Endodermal cell (in vitro differentiated cells): ENCODE data around the gene FTO. TPM values are rescaled to one million over a fixed set of nuclear protein-coding genes. Genes with fewer than 3 reads are reported as not detected.

Source experiments
- DNase-seq: peaks from one replicate; pipeline ENCODE4 v3.0.0-alpha.2; 2017
- H3K27ac ChIP-seq: 2 replicates; pipeline ENCODE4 v1.5.1; 2013; ENCODE audit warnings: mild to moderate bottlenecking, low read depth, low read length, moderate library complexity
- H3K27me3 ChIP-seq: 2 replicates; pipeline ENCODE4 v1.6.1; 2013; ENCODE audit warnings: mild to moderate bottlenecking, low read length, moderate library complexity; ENCODE audit not compliant: insufficient read depth, control insufficient read depth, poor library complexity, severe bottlenecking
- H3K36me3 ChIP-seq: 2 replicates; pipeline ENCODE4 v1.7.0; 2013; ENCODE audit warnings: mild to moderate bottlenecking, low read length, moderate library complexity; ENCODE audit not compliant: control insufficient read depth, insufficient read depth
- H3K4me1 ChIP-seq: one replicate; pipeline ENCODE4 v1.7.0; 2013; ENCODE audit warnings: low read length; ENCODE audit not compliant: control insufficient read depth, insufficient read depth
- H3K4me3 ChIP-seq: 2 replicates; pipeline ENCODE4 v1.5.1; 2013; ENCODE audit warnings: mild to moderate bottlenecking, low read length, moderate library complexity
- H3K9ac ChIP-seq: 2 replicates; pipeline ENCODE4 v1.6.1; 2013; ENCODE audit warnings: mild to moderate bottlenecking, low read length, moderate library complexity; ENCODE audit not compliant: poor library complexity, severe bottlenecking; ENCODE audit errors: extremely low read depth
- H3K9me3 ChIP-seq: 2 replicates; pipeline ENCODE4 v1.6.1; 2013; ENCODE audit warnings: mild to moderate bottlenecking, low read length, moderate library complexity; ENCODE audit not compliant: control insufficient read depth
- H3K27ac Mint-ChIP-seq: 2 replicates; pipeline ENCODE4 v1.8.0; 2020; ENCODE audit warnings: mixed read lengths
- H3K27me3 Mint-ChIP-seq: 2 replicates; pipeline ENCODE4 v1.8.0; 2021; ENCODE audit warnings: mild to moderate bottlenecking, mixed read lengths; ENCODE audit not compliant: insufficient read depth
- H3K36me3 Mint-ChIP-seq: 2 replicates; pipeline ENCODE4 v1.8.0; 2020; ENCODE audit warnings: low read depth, mixed read lengths
- H3K4me1 Mint-ChIP-seq: 2 replicates; pipeline ENCODE4 v1.8.0; 2020; ENCODE audit warnings: mixed read lengths
- H3K4me3 Mint-ChIP-seq: 2 replicates; pipeline ENCODE4 v1.8.0; 2020; ENCODE audit warnings: mild to moderate bottlenecking, moderate library complexity, mixed read lengths
- H3K9me3 Mint-ChIP-seq: 2 replicates; pipeline ENCODE4 v1.8.0; 2020; ENCODE audit warnings: mild to moderate bottlenecking, mixed read lengths
- WGBS, 2 experiments: methylation state at CpG; one replicate each; pipeline versions ENCODE4 v1.1.5 to v1.1.7; 2013; ENCODE audit warnings: missing lambda C conversion rate in 2 of 2, mixed read lengths in 1 of 2; ENCODE audit not compliant: insufficient coverage in 1 of 2, insufficient read length in 1 of 2; 5-methylcytosine and 5-hydroxymethylcytosine counted together
- total RNA-seq, 2 donors: library from RNA; stranded (reverse); fragmentation: NEBNext Ultra II Directional in 1 of 2; extraction: Animal tissue kit (Norgen Biotek cat#: 25700) in 1 of 2; gene quantifications; 2 replicates in 1 of 2; 3 replicates in 1 of 2; pipeline ENCODE4 v1.2.1, GENCODE V29; 2021
- TF ChIP-seq, protein P1 (sequence below): fragments of 200-600 bp; sonication (generic); conservative IDR thresholded peaks from 2 replicates; pipeline ENCODE4 v1.5.0; 2021; ENCODE audit warnings: antibody characterized with exemption, mild to moderate bottlenecking

Gene FTO
- total RNA-seq, 2 donors from 2014 or later: 80.3 to 102 TPM

DNA sequence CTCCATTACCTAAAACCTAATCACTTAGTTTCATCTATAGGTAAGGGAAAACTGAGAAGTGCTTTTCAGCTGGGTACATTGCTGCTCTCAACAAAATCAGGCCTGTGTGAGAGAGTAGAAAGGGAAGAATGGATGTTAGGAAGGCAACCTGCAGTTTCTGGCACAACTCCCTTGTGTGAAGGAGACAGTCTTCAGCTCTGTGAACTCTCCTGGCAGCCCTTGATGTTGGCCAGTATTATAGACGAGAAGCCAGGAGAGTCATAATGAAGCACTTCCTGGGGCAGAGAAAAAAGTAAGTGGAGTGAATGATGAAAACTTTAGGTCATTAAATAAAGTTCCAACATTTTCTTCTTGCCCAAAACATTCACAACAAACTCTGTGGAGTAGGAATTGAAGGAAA lies 322.5 kb downstream of the FTO start:
- Histone ChIP-seq H3K9me3 (peaks cover 17% of the 10 kb centered on the region), H3K36me3 (no peaks in the 10 kb centered on the region), H3K27ac (no peak overlapping the region), H3K4me1 (peaks cover 6% of the 10 kb centered on the region), H3K27me3 (no peaks in the 10 kb centered on the region), H3K9ac (no peak overlapping the region), H3K4me3 (no peak overlapping the region)
- DNase-seq: no peak
- Mint-ChIP-seq H3K36me3 (peaks cover 11% of the 10 kb centered on the region), H3K9me3 (peaks cover 11% of the 10 kb centered on the region), H3K27ac (no peak overlapping the region), H3K4me1 (peaks cover 10% of the 10 kb centered on the region), H3K27me3 (peaks cover 5% of the 10 kb centered on the region), H3K4me3 (no peak overlapping the region)
- 100% methylated on average over 1 of the region's 1 CpG; no CpG with 5 or more reads in 1 of the 2 experiments for WGBS, 2 experiments
- TF ChIP-seq, protein P1, sequence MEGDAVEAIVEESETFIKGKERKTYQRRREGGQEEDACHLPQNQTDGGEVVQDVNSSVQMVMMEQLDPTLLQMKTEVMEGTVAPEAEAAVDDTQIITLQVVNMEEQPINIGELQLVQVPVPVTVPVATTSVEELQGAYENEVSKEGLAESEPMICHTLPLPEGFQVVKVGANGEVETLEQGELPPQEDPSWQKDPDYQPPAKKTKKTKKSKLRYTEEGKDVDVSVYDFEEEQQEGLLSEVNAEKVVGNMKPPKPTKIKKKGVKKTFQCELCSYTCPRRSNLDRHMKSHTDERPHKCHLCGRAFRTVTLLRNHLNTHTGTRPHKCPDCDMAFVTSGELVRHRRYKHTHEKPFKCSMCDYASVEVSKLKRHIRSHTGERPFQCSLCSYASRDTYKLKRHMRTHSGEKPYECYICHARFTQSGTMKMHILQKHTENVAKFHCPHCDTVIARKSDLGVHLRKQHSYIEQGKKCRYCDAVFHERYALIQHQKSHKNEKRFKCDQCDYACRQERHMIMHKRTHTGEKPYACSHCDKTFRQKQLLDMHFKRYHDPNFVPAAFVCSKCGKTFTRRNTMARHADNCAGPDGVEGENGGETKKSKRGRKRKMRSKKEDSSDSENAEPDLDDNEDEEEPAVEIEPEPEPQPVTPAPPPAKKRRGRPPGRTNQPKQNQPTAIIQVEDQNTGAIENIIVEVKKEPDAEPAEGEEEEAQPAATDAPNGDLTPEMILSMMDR: no peak

DNA sequence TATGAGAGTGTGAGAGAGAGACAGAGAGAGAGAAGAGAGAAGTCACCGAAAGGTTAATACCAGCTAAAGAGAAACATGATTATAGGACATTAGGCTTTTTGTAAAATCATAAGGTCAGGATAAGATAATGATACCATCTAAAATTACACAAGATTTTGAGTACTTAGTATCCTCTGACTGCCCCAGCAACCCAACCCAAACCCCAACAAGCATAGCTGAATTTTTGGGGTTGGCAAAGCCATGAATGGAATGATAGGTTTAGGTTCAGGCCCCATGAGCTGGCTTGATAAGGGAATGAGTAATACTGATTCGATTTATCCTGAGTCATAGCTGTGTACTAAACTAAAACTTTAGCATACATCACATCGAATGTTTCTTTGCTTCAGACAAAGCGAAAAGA lies 323.1 kb downstream of the FTO start:
- Histone ChIP-seq H3K36me3 (no peaks in the 10 kb centered on the region), H3K27ac (no peak overlapping the region), H3K4me1 (peaks cover 6% of the 10 kb centered on the region), H3K9me3 (peaks cover 23% of the 10 kb centered on the region), H3K9ac (no peak overlapping the region), H3K27me3 (no peaks in the 10 kb centered on the region), H3K4me3 (no peak overlapping the region)
- peaks cover 10% of the 10 kb centered on the region for H3K4me1 Mint-ChIP-seq
- H3K9me3 Mint-ChIP-seq: peaks cover 15% of the 10 kb centered on the region
- H3K27me3 Mint-ChIP-seq: peaks cover 5% of the 10 kb centered on the region
- TF ChIP-seq, protein P1: no peak
- 85 to 92% methylated on average over 2 to 4 of the region's 4 CpGs for WGBS, 2 experiments
- H3K36me3 Mint-ChIP-seq: peaks cover 11% of the 10 kb centered on the region
- no peak overlapping the region for H3K27ac Mint-ChIP-seq
- H3K4me3 Mint-ChIP-seq: no peak overlapping the region
- DNase-seq: no peak

DNA sequence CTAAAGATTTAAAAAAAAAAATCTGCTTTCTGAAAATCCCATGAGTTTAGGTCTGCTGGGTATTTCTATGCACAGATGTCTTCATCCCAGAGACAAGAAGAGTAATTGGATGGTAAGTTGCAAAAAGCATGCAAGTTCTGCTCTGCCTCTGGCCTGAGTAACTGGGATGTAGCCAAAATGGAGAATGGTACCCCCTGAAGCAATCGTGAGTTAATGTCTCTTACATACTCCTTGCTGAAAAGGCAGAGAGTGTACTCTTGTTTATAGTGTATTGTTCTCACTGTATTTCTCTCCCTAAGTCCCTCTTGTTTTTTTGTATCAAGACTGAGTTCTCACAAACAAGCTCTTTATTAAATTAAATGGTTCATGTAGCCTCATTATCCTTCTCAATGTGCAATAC lies 323.6 kb downstream of the FTO start:
- Histone ChIP-seq H3K9me3 (peaks cover 26% of the 10 kb centered on the region), H3K4me1 (peaks cover 6% of the 10 kb centered on the region), H3K27me3 (no peaks in the 10 kb centered on the region), H3K4me3 (no peak overlapping the region), H3K9ac (no peak overlapping the region), H3K27ac (no peak overlapping the region), H3K36me3 (no peaks in the 10 kb centered on the region)
- Mint-ChIP-seq H3K4me1 (peaks cover 10% of the 10 kb centered on the region), H3K27ac (no peak overlapping the region), H3K4me3 (no peak overlapping the region), H3K36me3 (peaks cover 11% of the 10 kb centered on the region), H3K9me3 (peaks cover 16% of the 10 kb centered on the region), H3K27me3 (peaks cover 5% of the 10 kb centered on the region)
- WGBS, 2 experiments: 89% methylated on average over 1 of the region's 1 CpG; no CpG with 5 or more reads in 1 of the 2 experiments
- TF ChIP-seq, protein P1: no peak
- DNase-seq: no peak
